HCT116 (cell line): ENCODE results near the gene ITPR1. TPM values are rescaled to one million over a fixed set of nuclear protein-coding genes. Genes with fewer than 3 reads are reported as not detected.

Source experiments
- ATAC-seq: fragments of 200-7000 bp; cut with Tn5 transposase; 2 replicates; pipeline ENCODE4 v1.9.1; 2020; ENCODE audit warnings: mild to moderate bottlenecking, moderate library complexity
- BruUV-seq: library from RNA; stranded (reverse); fragments of 400-500 nt; replicated peaks from 2 replicates; lab custom pipeline; 2021; lab: Mats Ljungman, UMichigan
- CTCF ChIA-PET: fragments of 300-600 bp; sonication (Branson Sonifier 250); formaldehyde crosslinking; loops from one replicate; lab custom pipeline; 2021; ENCODE audit warnings: antibody characterized with exemption; lab: Charles Lee
- POLR2A ChIA-PET: fragments of 300-600, 350-600 bp; sonication (Branson Sonifier 250); formaldehyde crosslinking; loops from one replicate; lab custom pipeline; 2021; ENCODE audit warnings: antibody characterized with exemption; lab: Charles Lee
- RAD21 ChIA-PET, 2 experiments: fragments of 300-600 bp; sonication (Branson Sonifier 250); formaldehyde crosslinking; loops; one replicate each; lab custom pipeline; 2023; ENCODE audit warnings: low total read pairs in 2 of 2; ENCODE audit not compliant: uncharacterized antibody in 2 of 2, unreplicated experiment in 2 of 2, low non-redundant PET in 1 of 2; lab: Charles Lee
- DNase-seq: peaks from one replicate; pipeline ENCODE4 v3.0.0-alpha.2; 2010; ENCODE audit warnings: low read depth, low spot score
- H2AFZ ChIP-seq: fragments of 200-600 bp; shearing (Covaris generic), sonication (generic); 2 replicates; pipeline ENCODE4 v1.6.1; 2017; ENCODE audit warnings: low read depth, mixed run types, mixed read lengths, antibody characterized with exemption, low read length; ENCODE audit not compliant: poor library complexity, severe bottlenecking
- H3K27ac ChIP-seq: 2 replicates; pipeline ENCODE4 v1.5.1; 2012; ENCODE audit warnings: low read depth, low read length
- H3K27me3 ChIP-seq: fragments of 200-600 bp; sonication (generic); 2 replicates; pipeline ENCODE4 v1.6.1; 2016; ENCODE audit warnings: mixed run types, low read length, mixed read lengths; ENCODE audit not compliant: insufficient read depth
- H3K36me3 ChIP-seq, 2 experiments: fragments of 200-500 bp in 1 of 2; fragments of 200-600 bp in 1 of 2; sonication (Bioruptor generic) in 1 of 2; sonication (generic) in 1 of 2; 2 replicates each; pipeline versions ENCODE4 v1.5.1 to v1.6.1; 2014 to 2016; ENCODE audit warnings: low read length in 2 of 2, inconsistent platforms in 1 of 2, mixed read lengths in 1 of 2, mixed run types in 1 of 2; ENCODE audit not compliant: insufficient read depth in 2 of 2, control insufficient read depth in 1 of 2
- H3K4me1 ChIP-seq, 2 experiments: fragments of 200-600 bp in 1 of 2; sonication (generic) in 1 of 2; 2 replicates each; pipeline versions ENCODE4 v1.5.1 to v1.6.1; 2012 to 2017; ENCODE audit warnings: low read length in 2 of 2, inconsistent platforms in 1 of 2, mild to moderate bottlenecking in 1 of 2, mixed read lengths in 1 of 2, mixed run types in 1 of 2, moderate library complexity in 1 of 2; ENCODE audit not compliant: insufficient read depth in 2 of 2, control insufficient read depth in 1 of 2
- H3K4me2 ChIP-seq: fragments of 200-600 bp; sonication (generic); 2 replicates; pipeline ENCODE4 v1.6.1; 2017; ENCODE audit warnings: mixed run types, low read length, mixed read lengths
- H3K4me3 ChIP-seq, 2 experiments: fragments of 200-600 bp in 1 of 2; sonication (generic) in 1 of 2; replicated peaks in 1 of 2; 2 replicates each; pipeline ENCODE4 v1.5.1; 2011 to 2016; ENCODE audit warnings: low read length in 2 of 2, control low read depth in 1 of 2, low read depth in 1 of 2, mild to moderate bottlenecking in 1 of 2, mixed read lengths in 1 of 2, mixed run types in 1 of 2
- H3K79me2 ChIP-seq: fragments of 200-600 bp; sonication (generic); 2 replicates; pipeline ENCODE4 v1.6.1; 2017; ENCODE audit warnings: mild to moderate bottlenecking, mixed run types, low read length, moderate library complexity, mixed read lengths; ENCODE audit not compliant: insufficient read depth
- H3K9ac ChIP-seq: fragments of 200-600 bp; sonication (generic); 2 replicates; pipeline ENCODE4 v1.6.1; 2016; ENCODE audit warnings: low read length, mixed read lengths
- H3K9me2 ChIP-seq: fragments of 200-600 bp; sonication (generic), shearing (Covaris generic); 2 replicates; pipeline ENCODE4 v1.6.1; 2017; ENCODE audit warnings: mixed run types, mild to moderate bottlenecking, moderate library complexity; ENCODE audit not compliant: insufficient read depth
- H3K9me3 ChIP-seq, 2 experiments: fragments of 200-500 bp in 1 of 2; fragments of 200-600 bp in 1 of 2; sonication (Bioruptor generic) in 1 of 2; sonication (generic) in 1 of 2; 2 replicates each; pipeline ENCODE4 v1.6.1; 2014 to 2017; ENCODE audit warnings: low read length in 2 of 2, mixed read lengths in 2 of 2, inconsistent platforms in 1 of 2, low read depth in 1 of 2, mild to moderate bottlenecking in 1 of 2, mixed run types in 1 of 2, moderate library complexity in 1 of 2; ENCODE audit not compliant: control insufficient read depth in 1 of 2, insufficient read depth in 1 of 2
- H4K20me1 ChIP-seq: fragments of 200-600 bp; sonication (generic), shearing (Covaris generic); 2 replicates; pipeline ENCODE4 v1.6.1; 2017; ENCODE audit warnings: mixed run types, mild to moderate bottlenecking, moderate library complexity; ENCODE audit not compliant: insufficient read depth
- CEBPB ChIP-seq: IDR thresholded peaks from 2 replicates; pipeline ENCODE4 v1.6.1; 2012; ENCODE audit warnings: low read depth
- CTCF ChIP-seq, 3 experiments: fragments of 200-600 bp in 1 of 3; sonication (generic) in 1 of 3; IDR thresholded peaks in 2 of 3; conservative IDR thresholded peaks in 1 of 3; 2 replicates each; pipeline ENCODE4 v1.5.1; 2012 to 2017; ENCODE audit warnings: low read depth in 2 of 3, low read length in 2 of 3, antibody characterized with exemption in 1 of 3, borderline replicate concordance in 1 of 3, control low read depth in 1 of 3, mild to moderate bottlenecking in 1 of 3, mixed read lengths in 1 of 3, mixed run types in 1 of 3, moderate library complexity in 1 of 3; ENCODE audit not compliant: insufficient read depth in 1 of 3
- EZH2 ChIP-seq: fragments of 200-600 bp; sonication (generic); IDR thresholded peaks from 2 replicates; pipeline ENCODE4 v1.6.1; 2017; ENCODE audit warnings: antibody characterized with exemption, mixed run types
- EZH2phosphoT487 ChIP-seq: fragments of 200-600 bp; IDR thresholded peaks from 2 replicates; pipeline ENCODE4 v1.6.1; 2018; ENCODE audit warnings: antibody characterized with exemption, borderline replicate concordance
- RAD21 ChIP-seq: IDR thresholded peaks from 2 replicates; pipeline ENCODE4 v1.6.1; 2012; ENCODE audit warnings: low read depth, mild to moderate bottlenecking
- REST ChIP-seq: IDR thresholded peaks from 2 replicates; pipeline ENCODE4 v1.6.1; 2012; ENCODE audit warnings: low read depth
- SP1 ChIP-seq: IDR thresholded peaks from 2 replicates; pipeline ENCODE4 v1.6.1; 2012; ENCODE audit warnings: low read depth
- SRF ChIP-seq: IDR thresholded peaks from 2 replicates; pipeline ENCODE4 v1.6.1; 2012; ENCODE audit warnings: low read depth
- ZBTB33 ChIP-seq: IDR thresholded peaks from 2 replicates; pipeline ENCODE4 v1.6.1; 2011; ENCODE audit warnings: mild to moderate bottlenecking, low read length, moderate library complexity; ENCODE audit not compliant: insufficient replicate concordance; ENCODE audit errors: extremely low read depth
- intact Hi-C: fragments of 100-400 bp; cut with micrococcal nuclease; formaldehyde crosslinking; loops from 2 replicates; pipeline ENCODE4 v1.10.0; 2022
- total RNA-seq: library from RNA; stranded (reverse); gene quantifications from one replicate; pipeline ENCODE4 v1.2.1, GENCODE V29; 2021; ENCODE audit not compliant: unreplicated experiment

ITPR1 gene
- total RNA-seq, 1 experiment from 2014 or later, result 9.2 TPM

- Histone ChIP-seq H3K9ac (no peak overlapping the region), H3K36me3 (no peaks in the 10 kb centered on the region), H4K20me1 (no peaks in the 10 kb centered on the region), H3K9me3 (no peaks in the 10 kb centered on the region), H3K4me2 (no peak overlapping the region), H3K4me1 (peaks cover 2 to 19% of the 10 kb centered on the region in 2 experiments; a peak in 2 of 4 replicates), H3K27ac (no peak overlapping the region), H3K9me2 (no peaks in the 10 kb centered on the region), H3K27me3 (peaks cover 21% of the 10 kb centered on the region), H2AFZ (no peak overlapping the region), H3K79me2 (no peaks in the 10 kb centered on the region), H3K4me3 (no peak overlapping the region)
- intact Hi-C loops, result no loop called here
- ChIA-PET RAD21 (no interaction called here), CTCF (no interaction called here), POLR2A (no interaction called here)
- BruUV-seq, result no TSS peak
- DNase-seq, result no peak
- no peak for TF ChIP-seq SRF
- TF ChIP-seq CEBPB, result no peak
- no peak for TF ChIP-seq EZH2
- TF ChIP-seq CTCF (IDR thresholded peaks at IDR 0.05 in 2 of 3, conservative IDR thresholded peaks at IDR 0.05 in 1 of 3; ENCODE audit: borderline replicate concordance in 1 of 3, insufficient read depth in 1 of 3, low read depth in 2 of 3, low read length in 2 of 3), result no peak
- no peak for TF ChIP-seq REST
- no peak for TF ChIP-seq EZH2phosphoT487
- TF ChIP-seq RAD21, result no peak
- no peak for TF ChIP-seq SP1
- TF ChIP-seq ZBTB33, result no peak
- ATAC-seq, result no peak
These were observed 2.9 kb downstream of the ITPR1 start for GRCh38 chr3:4496087-4496452.
